Calu3 (cell line): Measurements from ENCODE around the gene CER1. TPM values are rescaled to one million over a fixed set of nuclear protein-coding genes. Genes with fewer than 3 reads are reported as not detected.
A peak's percentile ranks its signal among the peaks of the same experiment; 100 is the strongest.

Experiments
- Bru-seq: library from RNA; stranded (reverse); fragments of 400-500 nt; gene quantifications from one replicate; lab custom pipeline; 2021; lab: Mats Ljungman, UMichigan
- BruChase-seq, 2 experiments: library from RNA; stranded (reverse); fragments of 400-500 nt; gene quantifications; one replicate each; lab custom pipeline; 2021; lab: Mats Ljungman, UMichigan
- BruUV-seq: library from RNA; stranded (reverse); fragments of 400-500 nt; replicated peaks from 2 replicates; lab custom pipeline; 2021; lab: Mats Ljungman, UMichigan
- CTCF ChIA-PET: fragments of 300-600 bp; sonication (Branson Sonifier 250); formaldehyde crosslinking; loops from one replicate; lab custom pipeline; 2022; ENCODE audit warnings: antibody characterized with exemption; lab: Charles Lee
- DNase-seq: peaks from one replicate; pipeline ENCODE4 v3.0.0; 2022
- H3K27ac Mint-ChIP-seq: one replicate; pipeline ENCODE4 v1.8.0; 2022; ENCODE audit warnings: mixed read lengths; ENCODE audit not compliant: unreplicated experiment
- H3K27me3 Mint-ChIP-seq: one replicate; pipeline ENCODE4 v1.8.0; 2022; ENCODE audit warnings: mixed read lengths; ENCODE audit not compliant: unreplicated experiment
- H3K36me3 Mint-ChIP-seq: one replicate; pipeline ENCODE4 v1.8.0; 2022; ENCODE audit warnings: mild to moderate bottlenecking, moderate library complexity, mixed read lengths; ENCODE audit not compliant: insufficient read depth, unreplicated experiment
- H3K4me1 Mint-ChIP-seq: one replicate; pipeline ENCODE4 v1.8.0; 2022; ENCODE audit warnings: mild to moderate bottlenecking, low read depth, mixed read lengths; ENCODE audit not compliant: unreplicated experiment
- H3K4me3 Mint-ChIP-seq: one replicate; pipeline ENCODE4 v1.8.0; 2022; ENCODE audit warnings: mild to moderate bottlenecking, low read depth, moderate library complexity, mixed read lengths; ENCODE audit not compliant: unreplicated experiment
- H3K9me3 Mint-ChIP-seq: one replicate; pipeline ENCODE4 v1.8.0; 2022; ENCODE audit warnings: low read depth, mixed read lengths; ENCODE audit not compliant: unreplicated experiment
- intact Hi-C: fragments of 100-400 bp; cut with micrococcal nuclease; formaldehyde crosslinking; loops from one replicate; pipeline ENCODE4 v1.10.0; 2022; ENCODE audit not compliant: unreplicated experiment
- long read RNA-seq: library from polyadenylated mRNA; stranded (forward); transcript quantifications from one replicate; pipeline ENCODE4 v2.0.0, GENCODE V29; 2022
- total RNA-seq: library from RNA; stranded (reverse); gene quantifications from 2 replicates; pipeline ENCODE4 v1.2.3, GENCODE V29; 2022
- TF ChIP-seq, protein P1 (sequence below): fragments of 200-600 bp; IDR thresholded peaks from one replicate; pipeline ENCODE4 v1.8.0; 2022; ENCODE audit warnings: antibody characterized with exemption; ENCODE audit not compliant: unreplicated experiment

CER1 gene, protein sequence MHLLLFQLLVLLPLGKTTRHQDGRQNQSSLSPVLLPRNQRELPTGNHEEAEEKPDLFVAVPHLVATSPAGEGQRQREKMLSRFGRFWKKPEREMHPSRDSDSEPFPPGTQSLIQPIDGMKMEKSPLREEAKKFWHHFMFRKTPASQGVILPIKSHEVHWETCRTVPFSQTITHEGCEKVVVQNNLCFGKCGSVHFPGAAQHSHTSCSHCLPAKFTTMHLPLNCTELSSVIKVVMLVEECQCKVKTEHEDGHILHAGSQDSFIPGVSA
- not detected in 2 replicates for total RNA-seq
- not detected for Bru-seq, nascent RNA
- BruChase-seq, experiment 1, labeled RNA remaining after a 6-hour chase, result not detected
- not detected for BruChase-seq, experiment 2, labeled RNA remaining after a 2-hour chase
- long read RNA-seq, result 0 reads

DNA sequence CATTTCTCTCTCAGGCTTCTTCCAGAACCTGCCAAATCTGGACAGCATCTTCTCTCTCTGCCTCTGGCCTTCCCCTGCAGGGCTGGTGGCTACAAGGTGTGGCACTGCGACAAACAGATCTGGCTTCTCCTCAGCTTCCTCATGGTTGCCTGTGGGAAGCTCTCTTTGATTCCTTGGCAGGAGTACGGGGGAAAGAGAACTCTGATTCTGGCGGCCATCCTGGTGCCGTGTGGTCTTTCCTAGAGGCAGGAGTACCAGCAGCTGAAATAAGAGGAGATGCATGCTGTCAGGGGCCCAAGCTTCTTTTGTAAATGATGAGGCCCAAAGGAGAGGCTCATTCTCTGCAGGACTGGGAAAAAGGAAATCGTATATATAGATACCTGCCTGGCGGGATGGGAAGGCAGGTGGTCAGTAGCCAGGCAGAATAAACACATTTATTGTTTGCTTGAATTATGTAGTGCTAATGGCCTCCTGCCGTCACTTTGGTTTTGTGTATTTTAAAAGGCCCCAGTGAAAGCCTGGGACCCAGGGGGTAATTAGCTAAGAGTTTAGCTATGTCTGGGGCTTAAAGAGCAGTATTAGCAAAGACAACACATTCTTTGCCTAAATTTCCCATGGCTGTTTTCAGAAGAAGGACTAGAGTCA is at the start of gene CER1:
TSS of gene CER1 (minus strand) at position 343 of the 645 bp plus-strand sequence. CDS start at position 282, 61 bp downstream.
- CTCF ChIA-PET, result no interaction called here
- no peak within 1 kb of the TSS for H3K27ac Mint-ChIP-seq
- no TSS peak for BruUV-seq
- H3K4me3 Mint-ChIP-seq, result no peak within 1 kb of the TSS
- peaks cover 40% of the 10 kb centered on the region for H3K27me3 Mint-ChIP-seq
- no peaks in the 10 kb centered on the region for H3K4me1 Mint-ChIP-seq
- intact Hi-C loops, result no loop called here
- no peaks in the 10 kb centered on the region for H3K9me3 Mint-ChIP-seq
- DNase-seq, result no peak
- no peaks in the 10 kb centered on the region for H3K36me3 Mint-ChIP-seq
- TF ChIP-seq, protein P1, sequence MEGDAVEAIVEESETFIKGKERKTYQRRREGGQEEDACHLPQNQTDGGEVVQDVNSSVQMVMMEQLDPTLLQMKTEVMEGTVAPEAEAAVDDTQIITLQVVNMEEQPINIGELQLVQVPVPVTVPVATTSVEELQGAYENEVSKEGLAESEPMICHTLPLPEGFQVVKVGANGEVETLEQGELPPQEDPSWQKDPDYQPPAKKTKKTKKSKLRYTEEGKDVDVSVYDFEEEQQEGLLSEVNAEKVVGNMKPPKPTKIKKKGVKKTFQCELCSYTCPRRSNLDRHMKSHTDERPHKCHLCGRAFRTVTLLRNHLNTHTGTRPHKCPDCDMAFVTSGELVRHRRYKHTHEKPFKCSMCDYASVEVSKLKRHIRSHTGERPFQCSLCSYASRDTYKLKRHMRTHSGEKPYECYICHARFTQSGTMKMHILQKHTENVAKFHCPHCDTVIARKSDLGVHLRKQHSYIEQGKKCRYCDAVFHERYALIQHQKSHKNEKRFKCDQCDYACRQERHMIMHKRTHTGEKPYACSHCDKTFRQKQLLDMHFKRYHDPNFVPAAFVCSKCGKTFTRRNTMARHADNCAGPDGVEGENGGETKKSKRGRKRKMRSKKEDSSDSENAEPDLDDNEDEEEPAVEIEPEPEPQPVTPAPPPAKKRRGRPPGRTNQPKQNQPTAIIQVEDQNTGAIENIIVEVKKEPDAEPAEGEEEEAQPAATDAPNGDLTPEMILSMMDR, result no peak

DNA sequence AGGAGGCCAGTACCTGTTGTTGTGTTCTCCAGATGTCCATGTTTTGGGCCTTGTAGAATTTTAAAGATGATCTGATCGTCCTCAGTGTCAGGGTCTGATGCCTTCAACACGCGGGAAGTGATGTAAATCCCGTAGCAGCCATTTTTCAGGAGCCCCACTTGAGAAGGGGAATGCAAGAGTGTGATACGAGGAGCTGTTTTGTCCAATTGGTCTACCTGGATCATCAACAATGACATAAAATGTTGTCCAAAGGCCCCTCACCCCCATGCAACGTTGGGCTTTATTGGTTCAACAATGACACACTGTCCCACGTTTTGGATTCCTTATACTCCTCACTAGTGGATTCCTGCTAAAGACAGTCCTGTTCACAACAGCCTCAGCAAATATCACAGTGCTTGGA is 48.1 kb upstream of the CER1 start:
- CTCF ChIA-PET, result no interaction called here
- H3K4me3 Mint-ChIP-seq, result no peak overlapping the region
- no peaks in the 10 kb centered on the region for H3K27me3 Mint-ChIP-seq
- no peaks in the 10 kb centered on the region for H3K4me1 Mint-ChIP-seq
- H3K36me3 Mint-ChIP-seq, result no peaks in the 10 kb centered on the region
- intact Hi-C loops, result no loop called here
- no TSS peak for BruUV-seq
- no peak overlapping the region for H3K27ac Mint-ChIP-seq
- H3K9me3 Mint-ChIP-seq, result no peaks in the 10 kb centered on the region
- no peak for DNase-seq
- TF ChIP-seq, protein P1, result no peak

DNA sequence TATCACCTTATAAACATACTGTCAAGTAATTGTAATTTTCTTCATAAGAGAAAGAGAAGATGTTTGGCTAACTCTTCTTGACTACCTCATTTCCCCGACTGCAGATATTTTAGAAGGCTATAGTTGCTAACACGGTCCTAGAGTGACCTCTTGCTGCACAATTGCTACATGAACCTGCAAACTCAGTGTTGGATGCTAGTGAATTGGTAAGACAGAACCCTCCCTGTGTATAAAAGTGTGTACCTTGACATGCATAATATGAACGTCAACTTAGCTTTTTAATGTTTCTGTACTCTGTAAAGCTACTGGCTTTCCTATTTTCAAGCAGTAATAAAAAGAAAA is 46.7 kb upstream of the CER1 start:
- no TSS peak for BruUV-seq
- CTCF ChIA-PET, result interaction anchor here (0.9 to 1.1 kb wide), 2 partner anchors 46 to 108 kb away, joined by 3 to 5 read pairs; no protein-coding TSS in a partner anchor
- intact Hi-C loops, result loop anchor here (1.0 to 5.0 kb wide), 2 partner anchors 153 to 1557 kb away; no protein-coding TSS in a partner anchor
- Mint-ChIP-seq H3K4me3 (no peak overlapping the region), H3K27me3 (peaks cover 5% of the 10 kb centered on the region), H3K36me3 (no peaks in the 10 kb centered on the region), H3K9me3 (no peaks in the 10 kb centered on the region), H3K27ac (no peak overlapping the region), H3K4me1 (no peaks in the 10 kb centered on the region)
- TF ChIP-seq, protein P1, result no peak
- peak; percentile 11 for DNase-seq

DNA sequence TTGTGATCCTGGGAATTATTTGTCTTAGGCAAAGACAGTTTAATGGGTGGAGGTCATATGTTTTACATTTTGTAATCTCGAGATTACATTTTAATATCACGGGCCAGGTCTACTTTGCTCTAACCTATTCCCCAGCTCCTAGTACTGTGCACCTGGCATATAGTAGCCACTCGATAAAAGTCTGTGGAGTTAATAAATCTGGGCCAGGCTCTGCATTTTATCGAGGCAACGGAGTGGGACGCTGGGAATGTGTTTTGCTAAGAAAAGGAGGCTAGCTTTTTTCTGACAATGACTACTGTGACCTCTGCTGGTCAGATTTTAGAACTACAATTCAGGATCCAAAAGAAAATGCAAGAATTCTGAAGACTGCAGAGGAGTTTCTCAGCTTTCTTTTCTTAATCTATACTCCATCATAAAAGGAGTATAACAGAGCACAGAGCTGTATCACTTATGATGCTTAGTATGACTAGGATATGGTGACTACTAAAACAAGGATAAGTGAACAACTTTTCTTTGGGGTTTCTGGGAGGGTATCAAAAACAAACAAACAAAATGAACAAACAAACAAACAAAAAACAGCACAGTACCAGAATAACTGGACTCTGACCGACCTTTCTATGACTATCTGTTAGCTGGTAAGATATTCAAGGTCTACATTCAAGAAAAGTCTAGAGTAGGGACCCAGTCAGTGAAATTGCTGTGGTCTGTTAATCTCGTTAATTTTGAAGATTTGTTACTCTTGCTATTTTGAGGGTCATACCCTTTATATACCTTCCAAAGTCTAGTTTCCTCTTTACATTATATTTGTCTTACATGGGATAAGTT is 46.1 kb upstream of the CER1 start:
- Mint-ChIP-seq H3K4me3 (no peak overlapping the region), H3K27ac (no peak overlapping the region), H3K27me3 (peaks cover 10% of the 10 kb centered on the region), H3K36me3 (no peaks in the 10 kb centered on the region), H3K4me1 (no peaks in the 10 kb centered on the region), H3K9me3 (no peaks in the 10 kb centered on the region)
- intact Hi-C loops, result loop anchor here (1.0 to 5.0 kb wide), 3 partner anchors 152 to 1556 kb away; no protein-coding TSS in a partner anchor
- peak; percentile 34 for DNase-seq
- CTCF ChIA-PET, result interaction anchor here (0.9 to 1.1 kb wide), 5 partner anchors 45 to 366 kb away, joined by 3 to 8 read pairs (median 3); no protein-coding TSS in a partner anchor
- BruUV-seq, result no TSS peak
- TF ChIP-seq, protein P1, result peak; percentile 56
